GM21360 (cell line): ENCODE results near the gene HMCN1.
A peak's percentile ranks its signal among the peaks of the same experiment; 100 is the strongest.
"Not testable (repeated sequence)": the region's sequence is repeated elsewhere in the genome, so short reads cannot be mapped to it uniquely, and the experiment has no call there.

ENCODE experiments used
- ATAC-seq: cut with Tn5 transposase; IDR thresholded peaks from one replicate; pipeline ENCODE4 v1.9.1; 2021; ENCODE audit warnings: mild to moderate bottlenecking, moderate library complexity; ENCODE audit not compliant: unreplicated experiment

The HMCN1 gene

GRCh38 chr1:186125511-186125910 lies 391.3 kb downstream of the HMCN1 start:
- ATAC-seq = no peak

GRCh38 chr1:186129758-186130157 lies 395.6 kb downstream of the HMCN1 start:
- no peak for ATAC-seq

GRCh38 chr1:186139115-186139514 lies 404.9 kb downstream of the HMCN1 start:
- ATAC-seq = no peak

- no peak for ATAC-seq
Observed at GRCh38 chr1:186139701-186140100, 405.5 kb downstream of the HMCN1 start.

GRCh38 chr1:186142159-186142558 lies 408.0 kb downstream of the HMCN1 start:
- no peak for ATAC-seq

GRCh38 chr1:186142916-186143315 lies 408.7 kb downstream of the HMCN1 start:
- no peak for ATAC-seq

- no peak for ATAC-seq
Observed at GRCh38 chr1:186143481-186143880, 409.3 kb downstream of the HMCN1 start.

GRCh38 chr1:186144505-186144904 lies 410.3 kb downstream of the HMCN1 start:
- ATAC-seq = no peak

GRCh38 chr1:186146974-186147373 lies 412.8 kb downstream of the HMCN1 start:
- no peak for ATAC-seq

GRCh38 chr1:186149591-186149990 lies 415.4 kb downstream of the HMCN1 start:
- no peak for ATAC-seq

GRCh38 chr1:186152227-186152619 lies 418.0 kb downstream of the HMCN1 start:
- ATAC-seq = no peak

- no peak for ATAC-seq
Observed at GRCh38 chr1:186152620-186153239, 418.5 kb downstream of the HMCN1 start.

GRCh38 chr1:186154651-186155050 lies 420.5 kb downstream of the HMCN1 start:
- no peak for ATAC-seq

GRCh38 chr1:186155594-186155993 lies 421.4 kb downstream of the HMCN1 start:
- ATAC-seq = no peak

GRCh38 chr1:186162895-186163294 lies 428.7 kb downstream of the HMCN1 start:
- ATAC-seq = not testable (repeated sequence)

GRCh38 chr1:186164773-186165172 lies 430.6 kb downstream of the HMCN1 start:
- ATAC-seq = no peak

- no peak for ATAC-seq
Observed at GRCh38 chr1:186165303-186165702, 431.1 kb downstream of the HMCN1 start.

- ATAC-seq = no peak
Observed at GRCh38 chr1:186167096-186167668, 433.0 kb downstream of the HMCN1 start.

GRCh38 chr1:186175588-186175987 lies 441.4 kb downstream of the HMCN1 start:
- no peak for ATAC-seq

GRCh38 chr1:186178426-186179043 lies 444.3 kb downstream of the HMCN1 start:
- peak; percentile 82 for ATAC-seq

- no peak for ATAC-seq
Observed at GRCh38 chr1:186179231-186179630, 445.0 kb downstream of the HMCN1 start.

GRCh38 chr1:186183219-186183618 lies 449.0 kb downstream of the HMCN1 start:
- peak; percentile 57 for ATAC-seq
